ENCODE results near the gene PALM.

The PALM gene

DNA sequence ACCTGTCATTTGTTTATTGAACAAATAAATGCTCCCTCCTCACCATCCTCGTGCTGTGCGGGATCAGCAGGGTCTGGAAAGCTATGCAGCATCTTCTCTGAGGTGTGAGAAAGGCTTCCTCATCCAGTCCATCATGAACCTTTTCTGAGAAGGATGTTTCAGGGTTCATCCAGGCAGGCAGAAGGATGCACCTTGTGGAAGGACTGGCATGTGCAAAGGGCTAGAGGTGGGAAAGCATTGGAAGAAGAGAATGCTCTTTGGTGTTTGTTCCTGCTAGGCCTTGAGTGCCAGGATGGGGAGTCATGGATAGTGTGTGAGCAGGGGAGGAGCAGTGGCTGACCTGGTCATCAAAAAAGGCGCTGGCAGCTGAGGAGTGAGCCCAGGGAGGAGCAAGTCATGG, 6.6 kb downstream of the PALM start:
- TF ChIP-seq, protein P1, sequence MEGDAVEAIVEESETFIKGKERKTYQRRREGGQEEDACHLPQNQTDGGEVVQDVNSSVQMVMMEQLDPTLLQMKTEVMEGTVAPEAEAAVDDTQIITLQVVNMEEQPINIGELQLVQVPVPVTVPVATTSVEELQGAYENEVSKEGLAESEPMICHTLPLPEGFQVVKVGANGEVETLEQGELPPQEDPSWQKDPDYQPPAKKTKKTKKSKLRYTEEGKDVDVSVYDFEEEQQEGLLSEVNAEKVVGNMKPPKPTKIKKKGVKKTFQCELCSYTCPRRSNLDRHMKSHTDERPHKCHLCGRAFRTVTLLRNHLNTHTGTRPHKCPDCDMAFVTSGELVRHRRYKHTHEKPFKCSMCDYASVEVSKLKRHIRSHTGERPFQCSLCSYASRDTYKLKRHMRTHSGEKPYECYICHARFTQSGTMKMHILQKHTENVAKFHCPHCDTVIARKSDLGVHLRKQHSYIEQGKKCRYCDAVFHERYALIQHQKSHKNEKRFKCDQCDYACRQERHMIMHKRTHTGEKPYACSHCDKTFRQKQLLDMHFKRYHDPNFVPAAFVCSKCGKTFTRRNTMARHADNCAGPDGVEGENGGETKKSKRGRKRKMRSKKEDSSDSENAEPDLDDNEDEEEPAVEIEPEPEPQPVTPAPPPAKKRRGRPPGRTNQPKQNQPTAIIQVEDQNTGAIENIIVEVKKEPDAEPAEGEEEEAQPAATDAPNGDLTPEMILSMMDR (conservative IDR thresholded peaks at IDR 0.05; ENCODE audit: low read depth, low read length), result no peak
- H3K4me3 ChIP-seq (ENCODE audit: low read length), result no peak overlapping the region
- no peak for DNase-seq (ENCODE audit: low read depth)

DNA sequence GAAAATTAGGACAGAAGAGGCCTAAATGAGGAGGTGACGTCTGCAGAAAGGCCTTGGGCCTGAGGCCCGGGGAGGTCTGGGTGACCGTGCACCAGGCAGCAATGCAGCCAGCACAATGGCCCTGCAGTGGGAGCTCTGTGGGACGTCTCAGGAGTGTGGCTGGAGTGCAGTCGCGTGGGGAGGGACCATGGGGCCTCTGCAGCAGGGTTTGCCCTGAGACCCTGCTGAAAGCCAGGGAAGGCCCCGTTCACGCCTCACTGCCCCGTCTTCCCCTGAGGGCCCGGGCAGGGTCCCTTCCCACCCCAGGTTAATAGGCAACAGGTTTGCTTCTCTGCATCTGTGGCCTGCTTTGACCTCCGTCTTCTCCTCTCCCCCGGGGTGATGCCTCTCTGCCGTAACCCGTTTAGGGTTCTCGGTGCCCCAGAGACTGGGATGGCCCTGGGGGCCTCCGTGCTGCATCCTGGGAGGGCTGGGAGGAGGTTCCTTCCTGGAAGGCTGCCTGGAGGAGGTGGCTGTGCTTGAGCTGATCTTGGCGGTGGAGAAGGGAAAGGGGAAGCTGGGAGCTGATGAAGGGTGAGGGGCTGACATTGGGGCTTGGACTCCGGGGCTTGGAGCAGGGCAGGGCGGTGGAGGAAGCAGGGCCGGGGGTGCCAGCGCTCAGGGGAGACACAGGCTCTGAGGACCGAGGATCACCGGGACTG, 9.7 kb downstream of the PALM start:
- no peak for DNase-seq (ENCODE audit: low read depth)
- TF ChIP-seq, protein P1 (conservative IDR thresholded peaks at IDR 0.05; ENCODE audit: low read depth, low read length), result no peak
- no peak overlapping the region for H3K4me3 ChIP-seq (ENCODE audit: low read length)

DNA sequence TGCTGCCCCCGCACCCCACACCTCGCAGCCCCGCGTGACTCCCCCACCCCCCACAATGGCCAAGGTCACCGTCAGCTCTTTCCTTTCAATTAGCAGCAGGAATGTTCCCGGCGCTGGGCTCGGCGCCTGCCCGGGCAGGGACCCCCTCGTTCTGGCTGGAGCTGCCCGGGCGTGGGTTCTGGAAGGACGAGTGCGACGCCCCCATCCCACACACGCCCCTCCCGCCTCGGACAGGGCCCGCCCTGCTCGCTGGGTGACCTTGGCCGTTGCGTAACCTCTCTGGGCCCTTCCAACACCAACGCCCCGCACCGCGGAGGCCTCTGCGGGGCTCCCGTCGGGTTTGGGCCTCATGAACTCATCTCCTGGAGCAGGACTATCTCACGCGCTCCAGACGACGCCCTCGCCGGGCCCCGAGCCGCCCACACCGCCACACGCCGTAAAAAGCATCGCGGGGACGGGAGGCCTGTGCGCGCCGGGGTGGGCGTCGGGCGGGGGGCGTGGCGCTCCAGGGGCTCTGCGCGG, 10.3 kb downstream of the PALM start:
- TF ChIP-seq, protein P1 (conservative IDR thresholded peaks at IDR 0.05; ENCODE audit: low read depth, low read length), result no peak
- DNase-seq (ENCODE audit: low read depth), result no peak

DNA sequence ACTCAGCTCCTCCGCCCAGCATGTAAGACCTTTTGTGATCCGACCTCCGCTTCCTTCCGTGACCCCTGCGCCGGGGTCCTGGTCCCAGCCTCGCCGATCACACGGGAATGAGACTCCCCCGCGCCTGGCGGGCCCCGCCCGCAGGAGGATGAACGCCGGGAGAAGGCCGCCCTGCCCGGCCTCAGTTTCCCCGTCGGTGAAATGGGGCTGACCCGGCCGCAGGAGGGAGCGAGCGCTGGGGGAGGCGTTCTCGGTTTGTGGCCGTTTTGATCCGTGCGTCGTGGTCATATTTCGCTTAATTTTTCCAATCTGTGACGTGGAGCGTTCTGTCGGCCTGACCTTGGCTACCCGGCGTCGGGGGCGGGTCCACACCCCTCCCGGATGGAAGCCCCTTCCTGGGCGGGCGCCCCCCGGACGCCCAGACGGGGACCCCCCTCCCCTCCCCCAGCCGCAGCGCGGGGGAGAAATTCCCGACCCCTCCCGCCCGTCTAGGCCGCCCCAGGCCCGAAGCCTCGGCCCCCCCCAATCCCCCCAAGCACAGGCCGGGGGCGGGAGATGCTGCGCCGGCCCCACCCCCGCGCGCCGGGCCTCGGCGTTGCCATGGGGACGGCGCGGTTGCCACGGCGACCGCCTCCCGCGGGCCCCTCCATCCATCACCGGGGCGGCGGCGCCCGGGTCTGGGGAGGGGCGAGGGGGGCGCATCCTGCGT, 11.1 kb downstream of the PALM start:
- TF ChIP-seq, protein P1 (conservative IDR thresholded peaks at IDR 0.05; ENCODE audit: low read depth, low read length), result no peak
- H3K4me3 ChIP-seq (ENCODE audit: low read length), result peak overlapping the region; percentile 8
- DNase-seq (ENCODE audit: low read depth), result no peak

More for the DNA sequence above, 10.3 kb downstream of the PALM start:
- no peak overlapping the region for H3K4me3 ChIP-seq (ENCODE audit: low read length)

DNA sequence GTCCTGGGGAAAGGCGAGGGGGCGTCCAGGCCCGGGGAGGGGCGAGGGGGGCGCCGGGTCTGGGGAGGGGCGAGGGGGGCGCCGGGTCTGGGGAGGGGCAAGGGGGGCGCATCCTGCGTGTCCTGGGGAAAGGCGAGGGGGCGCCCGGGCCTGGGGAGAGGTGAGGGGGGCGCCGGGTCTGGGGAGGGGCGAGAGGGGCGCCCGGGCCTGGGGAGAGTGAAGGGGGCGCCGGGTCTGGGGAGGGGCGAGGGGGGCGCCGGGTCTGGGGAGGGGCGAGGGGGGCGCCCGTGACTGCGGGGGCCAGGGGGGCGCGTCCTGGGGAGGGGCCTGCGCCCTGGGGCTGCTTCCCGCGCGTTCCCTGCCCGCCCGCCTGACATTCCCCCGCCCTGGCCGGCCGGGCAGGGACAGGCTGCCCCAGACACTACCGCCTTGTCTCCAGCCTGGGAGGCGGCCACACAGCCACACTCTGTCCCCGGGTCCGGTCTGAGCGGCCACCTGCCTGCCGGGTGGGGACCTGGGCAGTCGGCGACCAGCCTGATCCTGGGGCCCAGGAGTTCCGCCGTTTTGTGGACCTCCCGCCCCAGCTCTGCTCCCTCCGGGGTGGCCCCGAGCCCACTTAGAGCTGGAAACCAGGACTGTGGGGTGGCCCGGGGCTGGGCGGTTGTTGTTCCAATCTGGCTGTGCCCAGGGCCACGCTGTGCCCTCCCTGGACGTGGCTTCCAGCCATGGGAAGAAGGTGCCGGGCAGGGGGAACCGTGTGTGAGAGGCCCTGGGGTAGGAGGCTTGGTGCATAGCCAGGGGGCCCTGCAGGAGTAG, 11.8 kb downstream of the PALM start:
- no peak overlapping the region for H3K4me3 ChIP-seq (ENCODE audit: low read length)
- DNase-seq (ENCODE audit: low read depth), result no peak
- TF ChIP-seq, protein P1 (conservative IDR thresholded peaks at IDR 0.05; ENCODE audit: low read depth, low read length), result no peak

DNA sequence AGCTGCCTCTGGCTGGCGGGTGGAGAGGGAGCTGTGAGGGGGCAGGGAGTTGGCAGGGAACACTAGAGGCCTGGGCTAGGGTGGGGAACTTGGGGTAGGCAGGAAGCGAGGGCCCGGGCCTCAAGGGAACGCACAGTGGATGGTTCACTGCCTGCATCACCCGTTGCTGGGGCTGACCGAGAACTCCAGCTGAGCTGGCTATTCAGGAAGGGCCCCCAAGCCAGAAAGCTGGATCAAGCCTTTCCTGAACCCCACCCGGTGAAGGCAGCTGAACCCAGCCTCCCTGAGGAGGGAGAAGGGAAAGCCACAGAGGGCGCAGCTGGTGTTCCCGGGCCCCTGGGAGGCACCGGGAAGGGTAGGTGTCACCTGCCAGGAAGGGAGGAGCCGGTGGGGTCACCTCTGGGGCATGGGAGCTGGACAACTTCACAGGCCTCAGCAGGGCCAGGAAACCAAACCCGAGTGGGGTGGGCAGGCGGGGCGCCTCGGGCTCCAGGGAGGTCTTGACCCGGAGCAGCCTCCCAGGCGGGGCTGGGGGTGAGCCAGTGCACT, 13.9 kb downstream of the PALM start:
- H3K4me3 ChIP-seq (ENCODE audit: low read length), result no peak overlapping the region
- DNase-seq (ENCODE audit: low read depth), result no peak
- TF ChIP-seq, protein P1 (conservative IDR thresholded peaks at IDR 0.05; ENCODE audit: low read depth, low read length), result no peak

All from retinal pigment epithelial cell (primary cell).